HG03139 (cell line): ENCODE data around the gene ADGRL2.

Source experiments
- ATAC-seq: cut with Tn5 transposase; IDR thresholded peaks from one replicate; pipeline ENCODE4 v1.9.1; 2021; ENCODE audit not compliant: unreplicated experiment

ADGRL2 gene

DNA sequence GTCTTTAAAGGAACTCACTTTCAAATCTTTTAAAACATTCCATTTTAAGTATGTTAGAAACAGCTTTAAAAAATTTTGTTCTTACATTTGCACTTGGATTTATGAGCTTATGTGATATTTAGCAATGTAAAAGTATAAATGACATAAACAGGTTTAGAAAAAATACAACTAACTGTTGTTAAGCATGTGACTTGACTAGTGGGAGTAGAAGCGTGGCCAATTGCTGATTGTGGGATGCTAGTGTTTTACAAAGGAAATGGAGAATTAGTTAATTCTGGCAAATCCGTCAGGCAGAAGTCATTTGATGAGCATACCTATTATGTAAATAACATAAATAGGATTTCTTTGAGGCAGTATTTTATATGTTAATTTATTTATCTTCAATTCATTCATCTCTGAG lies 175.8 kb downstream of the ADGRL2 start:
- no peak for ATAC-seq

GRCh38 chr1:81978945-81979344 lies 178.2 kb downstream of the ADGRL2 start:
- no peak for ATAC-seq

DNA sequence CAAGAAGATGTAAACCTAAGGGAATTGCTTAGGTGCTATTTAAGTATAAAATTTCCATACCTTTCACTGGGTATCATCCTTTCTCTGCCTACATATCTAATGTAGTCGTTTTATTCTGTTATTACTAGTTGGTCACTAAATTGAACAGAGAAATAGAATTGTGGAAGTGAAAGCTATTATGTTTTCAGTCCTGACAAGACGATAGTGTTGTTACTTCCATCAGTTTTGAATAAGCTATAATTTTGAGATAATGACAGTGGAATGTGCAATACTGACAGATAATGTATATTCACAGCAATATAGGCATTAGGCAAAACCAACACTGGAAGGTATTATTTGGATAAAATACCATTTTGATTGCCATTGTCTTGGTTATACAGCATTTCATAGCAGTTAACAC lies 181.8 kb downstream of the ADGRL2 start:
- ATAC-seq = no peak

- ATAC-seq = no peak
Measured at GRCh38 chr1:81989524-81989923, 188.8 kb downstream of the ADGRL2 start.

DNA sequence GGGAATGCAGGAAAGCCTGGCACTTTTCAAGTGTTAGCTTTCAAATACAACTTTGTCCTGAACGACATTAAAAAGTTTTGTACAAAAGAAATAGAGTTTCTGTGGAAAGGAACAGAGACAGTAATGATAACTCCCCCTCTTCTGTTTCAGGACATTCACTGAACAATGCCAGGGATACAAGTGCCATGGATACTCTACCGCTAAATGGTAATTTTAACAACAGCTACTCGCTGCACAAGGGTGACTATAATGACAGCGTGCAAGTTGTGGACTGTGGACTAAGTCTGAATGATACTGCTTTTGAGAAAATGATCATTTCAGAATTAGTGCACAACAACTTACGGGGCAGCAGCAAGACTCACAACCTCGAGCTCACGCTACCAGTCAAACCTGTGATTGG lies 189.5 kb downstream of the ADGRL2 start:
- no peak for ATAC-seq

DNA sequence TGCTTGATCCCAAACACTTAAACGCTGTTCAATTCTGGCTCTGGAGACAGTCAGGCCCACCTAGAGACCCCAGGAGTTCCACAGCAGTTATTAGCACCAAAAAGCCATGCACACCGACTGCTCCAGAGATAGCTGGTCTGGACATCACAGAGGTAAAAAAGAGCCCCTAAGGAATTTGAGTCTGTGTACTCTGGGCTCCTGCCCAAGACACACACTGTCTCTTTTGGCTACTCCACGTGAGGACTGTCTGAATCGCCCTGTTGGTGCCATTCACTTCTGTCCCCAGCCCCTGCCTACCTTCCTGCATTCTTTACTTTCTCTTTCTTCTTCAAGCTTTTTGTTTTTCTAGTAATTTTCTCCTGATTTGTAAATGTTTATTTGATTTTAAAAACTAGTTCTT lies 197.4 kb downstream of the ADGRL2 start:
- no peak for ATAC-seq

- no peak for ATAC-seq
Measured at GRCh38 chr1:81999364-81999763, 198.6 kb downstream of the ADGRL2 start.

GRCh38 chr1:82000221-82000620 lies 199.5 kb downstream of the ADGRL2 start:
- no peak for ATAC-seq

DNA sequence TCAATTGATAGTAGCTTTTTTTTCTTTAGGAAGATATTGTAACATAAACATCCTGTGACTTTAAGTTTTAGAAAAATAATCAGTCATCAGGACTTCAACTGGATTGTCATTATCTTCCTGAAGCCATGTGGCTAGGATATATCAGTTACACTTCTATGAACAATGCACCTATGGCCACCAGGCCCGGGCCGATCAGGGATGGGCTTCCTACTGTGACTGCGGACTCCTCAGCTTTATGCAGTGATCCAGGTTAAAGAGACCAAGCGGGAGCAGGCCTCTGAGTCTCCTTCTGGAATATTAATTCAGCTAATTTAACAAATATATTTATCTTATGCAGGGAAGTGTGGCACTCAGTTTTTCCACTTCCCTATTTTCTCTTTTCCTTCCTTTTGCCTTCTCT lies 200.6 kb downstream of the ADGRL2 start:
- no peak for ATAC-seq

DNA sequence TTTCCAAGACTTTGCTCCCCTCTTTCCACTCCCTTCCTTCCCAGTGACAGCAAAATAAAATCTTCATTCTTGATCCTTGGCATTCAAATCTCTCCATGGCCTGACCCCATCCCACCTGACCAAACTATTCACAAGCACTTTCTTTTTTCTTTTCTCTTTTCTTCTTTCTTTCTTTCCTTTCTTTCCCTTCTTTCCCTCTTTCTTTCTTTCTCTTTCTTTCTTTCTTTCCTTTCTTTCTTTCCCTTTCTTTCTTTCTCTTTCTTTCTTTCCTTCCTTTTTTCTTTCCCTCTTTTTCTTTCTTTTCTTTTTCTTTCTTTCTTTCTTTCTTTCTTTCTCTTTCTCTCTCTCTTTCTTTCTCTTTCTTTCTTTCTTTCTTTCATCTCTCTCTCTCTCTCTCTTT lies 207.1 kb downstream of the ADGRL2 start:
- ATAC-seq = no peak

- no peak for ATAC-seq
Measured at GRCh38 chr1:82013702-82014101, 213.0 kb downstream of the ADGRL2 start.

GRCh38 chr1:82015444-82015843 lies 214.7 kb downstream of the ADGRL2 start:
- no peak for ATAC-seq

- ATAC-seq = no peak
Measured at GRCh38 chr1:82018319-82018718, 217.6 kb downstream of the ADGRL2 start.

DNA sequence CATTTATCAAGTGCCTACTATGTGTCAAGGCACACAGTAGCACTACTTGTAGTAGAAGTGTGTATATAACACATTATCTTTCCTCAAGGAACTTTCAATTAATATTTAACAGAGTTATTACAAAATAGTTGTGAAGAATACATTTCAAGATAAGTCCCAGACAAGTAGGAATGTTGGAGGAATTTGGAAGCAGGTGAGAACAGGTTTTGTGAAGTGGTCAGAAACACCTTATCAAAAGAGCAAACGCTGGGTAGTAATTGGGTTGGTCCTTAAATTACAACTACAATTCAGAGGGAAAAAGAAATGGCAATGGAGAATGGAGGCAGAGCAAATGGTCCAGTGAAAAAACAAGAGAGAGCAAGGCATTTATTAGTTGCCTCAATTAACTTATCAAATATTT lies 218.8 kb downstream of the ADGRL2 start:
- ATAC-seq = no peak

DNA sequence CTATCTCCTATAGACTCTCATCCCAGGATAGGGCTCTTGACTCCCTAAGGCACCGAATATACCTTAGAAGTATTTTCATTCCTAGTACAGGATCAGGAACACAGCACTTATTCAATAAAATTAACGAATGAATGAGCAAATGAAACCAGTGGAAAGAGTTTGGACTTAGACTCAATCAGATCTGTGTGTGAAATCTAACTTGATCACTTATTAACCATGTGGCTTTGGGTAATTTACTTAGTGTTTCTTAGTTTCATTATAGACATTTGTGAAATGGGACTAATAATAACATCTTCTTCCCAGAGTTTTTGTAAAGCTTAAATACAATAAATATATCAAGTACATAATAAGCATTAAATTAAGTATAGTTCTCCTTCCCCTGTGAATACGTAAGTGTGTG lies 230.1 kb downstream of the ADGRL2 start:
- no peak for ATAC-seq

GRCh38 chr1:82032068-82032467 lies 231.3 kb downstream of the ADGRL2 start:
- no peak for ATAC-seq

DNA sequence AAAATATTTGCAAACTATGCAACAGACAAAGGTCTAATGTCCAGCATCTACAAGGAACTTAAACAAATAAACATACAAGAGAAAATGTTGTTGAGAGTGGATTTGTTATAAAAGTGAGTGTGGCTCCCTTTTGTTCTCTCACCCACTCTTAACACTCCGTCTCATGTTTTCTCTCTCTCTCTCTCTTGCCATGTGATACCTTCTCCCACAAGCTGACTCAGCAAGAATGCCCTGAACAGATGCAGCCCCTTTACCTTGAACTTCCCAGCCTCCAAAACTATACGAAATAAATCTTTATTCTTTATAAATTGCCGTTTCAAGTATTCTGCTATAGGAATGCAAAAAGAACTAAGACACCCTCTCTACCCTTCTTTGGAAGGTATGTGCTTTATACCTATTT lies 234.1 kb downstream of the ADGRL2 start:
- no peak for ATAC-seq
